HG03565 (cell line): ENCODE measurements around the gene ZNF841.
"Not testable (repeated sequence)": the region's sequence is repeated elsewhere in the genome, so short reads cannot be mapped to it uniquely, and the experiment has no call there.

Source experiments
- ATAC-seq: cut with Tn5 transposase; IDR thresholded peaks from one replicate; pipeline ENCODE4 v1.9.1; 2021; ENCODE audit warnings: mild to moderate bottlenecking, moderate library complexity; ENCODE audit not compliant: unreplicated experiment

The ZNF841 gene

DNA sequence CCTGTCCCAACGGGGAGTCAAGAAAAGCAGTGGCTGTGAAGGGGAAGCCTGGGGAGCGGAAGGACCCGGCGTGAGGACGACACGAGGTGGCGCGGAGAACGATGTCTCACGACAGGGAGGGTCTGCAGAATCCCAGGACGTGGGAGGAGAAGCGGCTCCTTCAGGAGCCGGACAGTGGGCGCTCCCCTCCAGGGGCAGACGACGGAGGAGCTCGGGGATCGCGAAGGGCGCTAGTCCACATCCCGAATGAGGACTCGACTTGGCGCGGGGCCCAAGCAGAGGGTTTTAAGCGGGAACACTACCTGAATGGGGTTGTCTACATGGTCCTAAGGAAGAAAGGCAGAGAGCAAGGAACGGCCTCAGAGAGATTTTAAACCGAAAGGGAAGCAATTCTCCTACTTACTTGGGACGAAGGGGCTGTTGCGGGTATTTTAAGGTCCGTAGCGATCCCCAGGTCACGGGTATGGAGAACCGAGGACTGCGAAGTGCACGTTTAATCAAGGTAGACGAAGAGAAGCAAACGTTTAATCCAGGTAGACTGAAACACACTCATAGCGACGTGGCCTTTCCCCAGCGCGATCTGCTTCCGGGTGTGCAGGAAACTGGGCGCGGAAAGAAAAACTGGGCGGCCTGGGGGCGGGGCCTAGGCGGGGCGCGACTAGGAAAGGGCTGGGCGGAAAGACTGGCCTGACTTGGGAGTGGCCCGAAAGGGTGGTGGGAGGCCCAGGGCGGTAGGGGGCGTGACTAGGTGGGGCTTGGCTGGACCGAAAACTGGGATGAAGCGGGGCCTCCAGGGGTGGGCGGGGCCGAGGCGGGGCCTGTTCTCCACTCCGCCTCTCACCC, at the start of gene ZNF841:
ZNF841 (minus strand) TSS at position 594 of the 843 bp plus-strand sequence. CDS start 10,964 bp downstream, outside the sequence.
- ATAC-seq, result peak; percentile 57

- no peak for ATAC-seq
These were observed 46.5 kb upstream of the ZNF841 start for GRCh38 chr19:52142001-52142595.

GRCh38 chr19:52141203-52141602, 45.6 kb upstream of the ZNF841 start:
- no peak for ATAC-seq

DNA sequence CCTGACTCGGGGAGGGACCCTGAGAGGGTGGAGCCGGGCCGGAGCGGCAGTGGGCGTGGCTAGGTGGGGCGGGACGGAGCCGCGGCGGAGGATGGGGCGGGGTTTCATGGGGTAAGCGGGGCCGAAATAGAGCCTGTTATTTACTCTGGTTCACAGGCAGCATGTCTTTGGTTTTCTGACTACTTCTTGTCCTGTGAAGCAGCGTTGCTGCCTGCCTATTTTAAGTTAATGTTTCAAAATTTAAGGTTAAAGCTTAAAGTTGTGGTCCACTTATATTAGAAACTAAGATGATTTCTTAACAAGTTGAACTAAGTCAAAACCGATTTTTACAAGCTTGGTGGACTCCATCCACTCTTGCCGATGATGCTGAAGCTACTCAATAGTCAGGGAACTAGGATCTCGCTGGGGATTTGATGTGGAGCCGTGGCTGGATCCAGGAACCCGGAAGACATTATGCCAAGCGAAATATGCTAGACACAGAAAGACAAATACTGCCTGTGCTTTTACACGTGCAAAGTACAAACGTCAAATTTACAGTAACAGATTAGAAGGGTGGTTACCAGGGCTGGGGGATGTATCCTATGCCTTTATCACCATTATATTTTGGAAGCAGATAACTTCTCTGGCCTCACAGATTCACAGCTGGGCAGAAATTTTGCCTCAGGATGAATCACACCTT, 44.6 kb upstream of the ZNF841 start:
- ATAC-seq, result peak; percentile 82

DNA sequence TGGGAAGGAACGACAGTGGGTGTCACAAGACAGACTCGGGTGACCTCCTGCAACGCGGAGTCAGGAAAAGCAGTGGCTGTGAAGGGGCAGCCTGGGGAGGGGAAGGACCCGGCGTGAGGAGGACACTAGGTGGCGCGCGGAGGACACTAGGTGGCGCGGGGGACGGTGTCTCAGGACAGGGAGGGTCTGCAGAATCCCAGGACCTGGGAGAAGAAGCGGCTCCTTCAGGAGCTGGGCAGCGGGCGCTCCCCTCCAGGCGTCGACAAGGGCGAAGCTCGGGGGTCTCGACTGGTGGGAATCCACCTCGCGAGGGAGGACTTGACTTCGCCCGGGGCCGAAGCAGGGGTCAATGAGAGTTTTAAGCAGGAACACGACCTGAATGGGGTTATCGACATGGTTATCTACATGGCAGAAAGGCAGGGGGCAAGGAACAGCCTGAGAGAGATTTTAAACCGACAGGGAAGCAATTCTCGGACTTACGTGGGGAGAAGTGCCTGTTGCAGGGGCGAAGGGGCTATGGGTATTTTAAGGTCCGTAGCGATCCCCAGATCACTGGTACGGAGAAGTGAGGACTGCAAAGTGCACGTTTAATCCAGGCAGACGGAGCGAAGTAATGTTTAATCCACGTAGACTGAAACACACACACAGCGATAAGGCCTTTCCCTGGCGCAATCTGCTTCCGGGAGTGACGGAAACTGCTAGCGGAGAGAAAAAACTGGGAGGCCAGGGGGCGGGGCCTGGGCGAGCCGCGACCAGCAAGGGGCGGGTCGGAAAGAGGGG, 43.9 kb upstream of the ZNF841 start, which contains the start of gene ZNF616:
ZNF616 (minus strand) TSS at position 687 of the 780 bp plus-strand sequence. CDS start 9,426 bp downstream, outside the sequence.
- ATAC-seq, result no peak

DNA sequence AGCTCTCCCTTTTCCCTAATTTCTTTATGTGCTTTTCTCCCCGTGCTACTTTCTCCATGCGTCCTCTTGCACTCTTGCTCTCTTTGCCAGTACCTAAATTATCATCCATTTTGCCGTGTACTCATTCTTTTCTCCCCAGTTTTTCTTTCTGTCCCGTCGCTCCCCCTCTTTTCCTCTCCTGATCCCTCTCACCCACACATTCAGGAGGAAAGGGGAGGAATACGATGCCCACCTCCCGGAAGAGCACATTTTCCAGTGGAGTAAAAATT, 43.4 kb upstream of the ZNF841 start:
- no peak for ATAC-seq

- no peak for ATAC-seq
These were observed 42.9 kb upstream of the ZNF841 start for GRCh38 chr19:52138278-52138982.

- ATAC-seq, result no peak
These were observed 24.7 kb upstream of the ZNF841 start for GRCh38 chr19:52120286-52120685.

GRCh38 chr19:52115526-52116053, 20.0 kb upstream of the ZNF841 start:
- ATAC-seq, result no peak

DNA sequence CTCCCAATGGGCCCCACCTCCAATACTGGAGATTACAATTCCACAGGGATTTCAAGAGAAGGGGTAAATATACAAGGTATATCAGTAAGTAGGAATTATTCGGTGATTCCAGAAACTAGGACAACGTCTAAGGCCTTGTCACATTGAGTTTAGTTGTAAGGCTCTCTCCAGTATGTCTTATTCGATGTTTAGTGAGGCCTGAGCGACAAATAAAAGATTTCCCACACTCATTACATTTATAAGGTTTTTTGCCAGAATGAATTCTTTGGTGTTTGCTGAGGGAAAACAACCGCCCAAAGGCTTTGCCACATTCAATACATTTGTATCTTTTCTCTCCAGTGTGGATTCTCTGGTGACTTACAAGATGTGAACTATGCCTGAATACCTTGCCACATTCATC, 19.1 kb upstream of the ZNF841 start:
- no peak for ATAC-seq

DNA sequence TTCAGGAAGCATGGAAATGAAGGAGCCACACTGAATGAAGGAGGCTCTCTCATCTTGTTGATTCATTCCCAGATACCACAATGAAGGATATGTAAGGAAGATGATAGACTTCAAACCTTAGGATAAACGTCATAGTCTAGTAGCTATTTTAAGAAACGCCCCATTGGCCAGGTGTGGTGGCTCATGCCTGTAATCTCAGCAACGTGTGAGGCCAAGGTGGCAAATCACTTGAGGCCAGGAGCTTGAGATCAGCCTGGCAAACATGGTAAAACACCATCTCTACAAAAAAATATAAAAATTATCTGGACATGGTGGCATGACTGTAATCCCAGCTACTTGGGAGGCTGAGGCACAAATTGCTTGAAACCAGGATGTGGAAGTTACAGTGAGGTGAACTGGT, 17.1 kb upstream of the ZNF841 start:
- ATAC-seq, result no peak

DNA sequence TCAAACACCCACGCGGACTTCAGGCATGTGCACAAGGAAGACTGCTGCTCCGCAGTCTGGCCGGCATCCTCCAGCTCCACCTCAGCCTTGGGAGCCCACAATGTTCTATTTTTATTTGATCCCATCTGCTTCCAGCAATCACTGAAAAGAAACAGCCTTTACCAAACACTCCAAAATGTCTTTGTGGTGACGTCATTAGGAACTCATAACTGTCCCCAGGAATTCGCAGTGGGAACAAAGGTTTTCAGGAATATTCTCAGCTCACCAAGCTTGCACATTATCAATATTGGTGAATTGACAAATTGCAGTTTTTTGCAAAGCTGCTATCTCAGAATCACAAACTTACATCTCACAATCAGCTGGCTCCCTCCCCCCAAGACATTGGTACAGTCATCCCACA, 15.2 kb upstream of the ZNF841 start:
- no peak for ATAC-seq

GRCh38 chr19:52102782-52103181, 7.2 kb upstream of the ZNF841 start:
- no peak for ATAC-seq

- no peak for ATAC-seq
These were observed 6.4 kb upstream of the ZNF841 start for GRCh38 chr19:52101866-52102562.

DNA sequence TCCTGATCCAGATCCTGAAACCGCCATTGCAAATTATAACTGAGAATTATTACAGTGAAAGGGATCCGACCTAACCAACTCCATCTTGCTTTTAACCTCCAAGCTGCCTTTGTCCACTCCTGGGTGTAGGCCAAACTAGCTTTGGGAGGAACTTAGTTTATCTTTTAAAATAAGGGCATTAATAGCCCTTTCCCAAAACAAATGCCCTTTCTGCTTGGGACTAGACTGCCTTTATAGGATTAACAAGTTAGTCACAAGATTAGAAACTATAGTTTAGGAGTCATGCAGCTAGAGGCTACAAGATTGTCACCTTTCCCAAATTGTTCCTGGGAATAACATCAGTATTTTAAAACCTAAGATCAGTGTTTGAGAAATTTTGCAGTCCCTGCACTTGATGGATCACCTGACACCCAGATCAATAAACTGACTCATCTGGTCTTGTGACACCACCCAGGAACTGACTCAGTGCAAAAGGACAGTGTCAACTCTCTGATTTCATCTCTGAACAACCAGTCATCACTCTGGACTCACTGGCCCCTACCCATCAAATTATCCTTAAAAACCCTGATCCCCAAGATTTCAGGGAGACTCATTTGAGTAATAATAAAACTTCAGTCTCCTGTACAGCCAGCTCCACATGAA, 4.1 kb upstream of the ZNF841 start:
- ATAC-seq, result no peak

- not testable (repeated sequence) for ATAC-seq
These were observed 851 bp upstream of the ZNF841 start for GRCh38 chr19:52096416-52096815.

GRCh38 chr19:52094526-52095130, 937 bp downstream of the ZNF841 start:
- no peak for ATAC-seq

DNA sequence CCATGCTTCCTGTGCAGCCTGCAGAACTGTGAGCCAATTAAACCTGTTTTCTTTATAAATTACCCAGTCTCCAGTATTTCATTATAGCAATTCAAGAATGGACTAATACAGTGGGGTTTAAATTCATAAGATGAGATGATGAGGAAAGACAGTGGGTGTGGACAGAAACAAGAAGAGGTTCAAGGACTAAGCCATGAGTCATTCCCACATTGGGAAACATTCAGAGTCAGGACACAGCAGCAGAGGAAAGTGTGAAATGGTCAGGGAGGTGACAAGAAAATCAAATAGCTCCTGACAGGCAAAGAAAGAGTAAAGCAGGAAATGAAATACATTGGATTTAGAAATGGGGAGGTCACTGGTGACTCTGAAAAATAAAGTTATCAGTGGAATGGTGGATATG, 9.1 kb downstream of the ZNF841 start:
- ATAC-seq, result no peak

GRCh38 chr19:52070496-52070895, 25.1 kb downstream of the ZNF841 start:
- no peak for ATAC-seq
